Effector memory CD8-positive, alpha-beta T cell (primary cell): ENCODE results near the gene ALOX12.
"Not testable (repeated sequence)": the region's sequence is repeated elsewhere in the genome, so short reads cannot be mapped to it uniquely, and the experiment has no call there.

Source experiments
- ATAC-seq: fragments of 150-1000 bp; cut with Tn5 transposase; replicated peaks from 2 replicates; pipeline ENCODE4 v1.10.0; 2021; ENCODE audit warnings: mild to moderate bottlenecking, moderate library complexity
- DNase-seq, 3 experiments: peaks; one replicate each; pipeline ENCODE4 v3.0.0; 2021
- H3K27ac Mint-ChIP-seq, 2 donors: one replicate each; pipeline ENCODE4 v1.8.0; 2022; ENCODE audit warnings: mild to moderate bottlenecking in 2 of 2, mixed read lengths in 2 of 2, moderate library complexity in 2 of 2
- H3K27me3 Mint-ChIP-seq, 2 donors: one replicate each; pipeline ENCODE4 v1.8.0; 2022; ENCODE audit warnings: mixed read lengths in 2 of 2
- H3K36me3 Mint-ChIP-seq: one replicate; pipeline ENCODE4 v1.8.0; 2022; ENCODE audit warnings: mild to moderate bottlenecking, moderate library complexity, mixed read lengths; ENCODE audit not compliant: insufficient read depth
- H3K4me1 Mint-ChIP-seq, 2 donors: one replicate each; pipeline ENCODE4 v1.8.0; 2022; ENCODE audit warnings: low read depth in 2 of 2, mixed read lengths in 2 of 2
- H3K4me3 Mint-ChIP-seq, 2 donors: one replicate each; pipeline ENCODE4 v1.8.0; 2022; ENCODE audit warnings: mild to moderate bottlenecking in 2 of 2, mixed read lengths in 2 of 2, moderate library complexity in 2 of 2
- H3K9me3 Mint-ChIP-seq, 2 donors: one replicate each; pipeline ENCODE4 v1.8.0; 2022; ENCODE audit warnings: mixed read lengths in 2 of 2

Gene ALOX12

DNA sequence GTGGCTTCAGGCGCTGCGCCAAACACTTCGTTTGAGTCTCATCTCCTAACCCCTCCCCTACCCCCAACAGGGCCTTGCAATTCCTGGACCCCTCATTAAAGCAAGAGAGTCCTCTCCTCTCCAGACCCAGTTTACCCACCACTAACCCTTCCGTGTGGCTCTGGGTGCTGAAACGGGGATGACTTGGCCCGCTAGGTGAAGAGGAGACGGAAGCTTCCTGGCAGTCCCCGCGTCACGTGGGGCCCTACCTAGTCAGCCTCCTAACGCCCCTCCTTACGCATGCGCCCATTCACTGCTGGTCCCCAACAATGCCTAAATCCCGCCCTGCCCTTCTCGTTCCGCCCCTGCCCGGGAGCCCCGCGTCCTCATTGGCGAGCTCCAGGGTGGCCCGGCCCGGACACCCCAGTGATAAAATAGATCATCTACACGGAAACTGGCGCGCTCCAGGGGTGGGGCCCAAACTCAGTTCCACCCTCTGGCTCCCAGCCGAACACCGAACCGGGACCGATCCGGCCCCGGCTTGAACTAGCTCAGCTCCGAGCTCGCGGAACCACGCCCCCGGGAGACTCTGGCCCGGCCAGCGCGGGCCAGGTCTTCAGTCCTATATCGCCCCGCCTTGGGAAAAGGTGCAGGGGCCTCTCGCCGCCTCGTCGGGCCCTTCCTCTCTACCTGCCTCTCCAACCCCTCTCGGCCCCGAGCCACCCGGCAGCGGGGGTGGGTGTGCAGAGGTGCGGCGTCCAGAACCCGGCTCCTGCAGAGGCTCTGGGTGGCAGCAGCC, 39.9 kb downstream of the ALOX12 start, which contains the start of gene SLC16A13:
TSS of gene SLC16A13 (plus strand) at position 425 of the 778 bp plus-strand sequence. CDS start 368 bp downstream, outside the sequence.
- Mint-ChIP-seq H3K27ac (peak within 1 kb of the TSS; percentile 97 to 98), H3K4me1 (peaks cover 45 to 48% of the 10 kb centered on the region in 2 donors)
- peak; percentile 85 for ATAC-seq

DNA sequence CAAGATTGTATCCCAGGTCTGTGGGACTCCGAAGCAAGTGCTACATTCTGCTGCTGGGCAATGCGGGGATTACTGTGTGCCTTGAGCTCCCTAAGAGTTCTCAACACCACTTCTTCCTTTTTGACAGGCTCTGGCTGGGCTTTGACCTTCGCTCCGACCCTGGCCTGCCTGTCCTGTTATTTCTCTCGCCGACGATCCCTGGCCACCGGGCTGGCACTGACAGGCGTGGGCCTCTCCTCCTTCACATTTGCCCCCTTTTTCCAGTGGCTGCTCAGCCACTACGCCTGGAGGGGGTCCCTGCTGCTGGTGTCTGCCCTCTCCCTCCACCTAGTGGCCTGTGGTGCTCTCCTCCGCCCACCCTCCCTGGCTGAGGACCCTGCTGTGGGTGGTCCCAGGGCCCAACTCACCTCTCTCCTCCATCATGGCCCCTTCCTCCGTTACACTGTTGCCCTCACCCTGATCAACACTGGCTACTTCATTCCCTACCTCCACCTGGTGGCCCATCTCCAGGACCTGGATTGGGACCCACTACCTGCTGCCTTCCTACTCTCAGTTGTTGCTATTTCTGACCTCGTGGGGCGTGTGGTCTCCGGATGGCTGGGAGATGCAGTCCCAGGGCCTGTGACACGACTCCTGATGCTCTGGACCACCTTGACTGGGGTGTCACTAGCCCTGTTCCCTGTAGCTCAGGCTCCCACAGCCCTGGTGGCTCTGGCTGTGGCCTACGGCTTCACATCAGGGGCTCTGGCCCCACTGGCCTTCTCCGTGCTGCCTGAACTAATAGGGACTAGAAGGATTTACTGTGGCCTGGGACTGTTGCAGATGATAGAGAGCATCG, 42.4 kb downstream of the ALOX12 start:
- H3K27ac Mint-ChIP-seq, result peak overlapping the region in 1 of 2 donors; percentile 63
- H3K9me3 Mint-ChIP-seq, result no peaks in the 10 kb centered on the region
- peaks cover 28% of the 10 kb centered on the region for H3K36me3 Mint-ChIP-seq
- H3K4me1 Mint-ChIP-seq, result peaks cover 39 to 53% of the 10 kb centered on the region in 2 donors
- H3K4me3 Mint-ChIP-seq, result peak overlapping the region in 1 of 2 donors; percentile 40
- ATAC-seq (no peak), DNase-seq (no peak)
- no peaks in the 10 kb centered on the region for H3K27me3 Mint-ChIP-seq

More for the DNA sequence above, 39.9 kb downstream of the ALOX12 start, which contains the start of gene SLC16A13:
- Mint-ChIP-seq H3K9me3 (no peaks in the 10 kb centered on the region), H3K36me3 (peaks cover 17% of the 10 kb centered on the region), H3K27me3 (no peaks in the 10 kb centered on the region), H3K4me3 (peak within 1 kb of the TSS; percentile 91 to 92)
- DNase-seq, result peak; percentile 96 to 98 (median 96)

DNA sequence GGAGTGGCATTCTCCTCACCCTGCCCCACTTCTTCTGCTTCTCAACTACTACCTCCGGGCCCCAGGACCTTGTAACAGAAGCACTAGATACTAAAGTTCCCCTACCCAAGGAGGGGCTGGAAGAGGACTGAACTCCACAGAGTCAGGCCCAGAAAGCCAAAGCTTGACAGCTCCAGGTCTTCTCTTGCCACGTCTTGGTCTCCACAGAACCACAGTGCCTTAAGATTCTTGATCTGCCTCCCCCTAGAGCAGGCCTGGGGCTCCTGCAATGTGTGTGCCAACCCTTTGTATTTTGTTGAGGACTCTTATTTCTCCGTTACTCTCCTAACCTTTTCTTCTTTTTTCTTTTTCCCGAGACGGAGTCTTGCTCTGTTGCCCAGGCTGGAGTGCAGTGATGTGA, 44.0 kb downstream of the ALOX12 start:
- H3K4me1 Mint-ChIP-seq, result peaks cover 33 to 48% of the 10 kb centered on the region in 2 donors
- no peak for DNase-seq
- H3K36me3 Mint-ChIP-seq, result peaks cover 28% of the 10 kb centered on the region
- peak overlapping the region in 1 of 2 donors; percentile 37 for H3K4me3 Mint-ChIP-seq
- no peak for ATAC-seq
- H3K27ac Mint-ChIP-seq, result peak overlapping the region in 1 of 2 donors; percentile 81
- H3K27me3 Mint-ChIP-seq, result no peaks in the 10 kb centered on the region
- H3K9me3 Mint-ChIP-seq, result no peaks in the 10 kb centered on the region

DNA sequence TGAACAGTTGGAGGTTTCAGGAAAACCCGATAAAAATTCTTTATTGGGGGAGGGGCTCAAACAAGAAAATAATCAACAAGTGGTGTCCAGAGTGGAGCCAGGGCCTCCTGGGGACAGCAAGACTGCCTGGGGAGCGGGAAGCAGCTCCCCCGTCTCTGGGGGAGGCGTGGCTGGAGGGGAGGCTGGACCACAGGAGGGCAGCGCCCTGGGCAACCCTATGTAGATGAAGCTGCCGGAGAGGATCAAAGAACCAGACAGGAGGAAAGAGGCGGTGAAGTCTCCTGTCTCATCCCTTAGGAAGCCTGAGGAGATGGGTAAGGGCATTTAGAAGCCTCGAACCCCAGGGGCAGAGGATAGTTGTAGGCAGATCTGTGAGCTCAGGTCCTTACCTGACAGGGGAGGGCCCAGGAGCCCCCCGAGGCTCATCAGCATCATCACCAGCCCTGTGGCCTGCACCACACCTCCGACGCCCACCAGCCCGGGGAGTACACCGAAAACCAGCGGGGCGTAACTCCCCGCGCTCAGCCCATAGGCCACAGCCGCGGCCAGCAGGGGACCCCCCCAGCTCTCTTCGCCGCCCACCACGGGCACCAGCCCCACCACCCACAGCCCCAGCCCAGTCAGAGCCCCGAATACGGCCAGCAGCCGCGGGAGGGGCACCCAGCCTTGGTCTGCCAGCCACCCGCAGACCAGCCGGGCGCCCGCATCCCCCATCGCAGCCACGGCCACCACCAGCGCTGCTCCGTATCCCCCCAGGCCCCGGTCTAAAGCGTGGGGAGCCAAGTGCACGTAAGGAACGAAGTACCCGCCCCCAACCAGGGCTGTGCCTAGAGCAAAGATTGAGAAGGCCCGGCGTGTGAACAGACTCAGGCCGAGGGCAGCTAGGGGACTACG, 46.0 kb downstream of the ALOX12 start:
- DNase-seq, result peak; percentile 22 to 46 (median 23)
- Mint-ChIP-seq H3K9me3 (no peaks in the 10 kb centered on the region), H3K4me1 (peaks cover 27 to 40% of the 10 kb centered on the region in 2 donors), H3K27ac (peak overlapping the region; percentile 88 to 96), H3K36me3 (peaks cover 27% of the 10 kb centered on the region), H3K27me3 (no peaks in the 10 kb centered on the region), H3K4me3 (peak overlapping the region; percentile 82 to 83)
- peak; percentile 47 for ATAC-seq

DNA sequence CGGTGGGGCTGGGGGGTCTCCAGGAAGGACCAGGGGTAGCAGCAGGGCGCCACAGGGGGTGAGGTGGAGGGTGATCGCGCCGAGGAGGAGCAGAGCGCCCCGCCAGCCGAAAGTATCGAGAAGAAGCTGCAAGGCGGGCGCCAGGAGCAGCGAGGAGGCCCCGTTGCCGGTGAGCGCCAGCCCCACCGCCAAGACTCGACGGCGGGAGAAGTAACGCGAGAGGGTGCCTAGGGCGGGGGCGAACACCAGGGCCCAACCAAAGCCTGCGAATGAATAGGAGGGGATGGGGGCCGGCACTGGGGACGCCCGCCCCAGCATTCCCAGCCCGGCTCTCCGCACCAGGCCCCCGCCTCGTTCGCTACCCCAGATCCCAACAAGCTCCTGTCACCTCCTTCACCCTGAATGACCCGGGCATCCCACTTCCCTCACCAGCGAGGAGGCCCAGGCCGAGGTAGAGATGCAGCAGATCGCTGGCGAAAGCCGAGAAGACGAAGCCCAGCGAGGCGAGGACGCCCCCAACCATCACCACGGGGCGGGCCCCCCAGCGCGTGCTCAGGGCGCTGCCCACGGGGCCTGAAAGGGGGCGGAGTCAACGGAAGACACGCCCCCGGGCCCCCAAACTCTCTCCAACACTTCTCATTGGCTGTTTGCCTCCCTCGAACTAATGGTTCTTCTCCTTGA, 46.8 kb downstream of the ALOX12 start:
- peaks cover 26 to 44% of the 10 kb centered on the region in 2 donors for H3K4me1 Mint-ChIP-seq
- no peaks in the 10 kb centered on the region for H3K9me3 Mint-ChIP-seq
- H3K36me3 Mint-ChIP-seq, result peaks cover 27% of the 10 kb centered on the region
- DNase-seq (peak; percentile 25 to 49 (median 33)), ATAC-seq (peak; percentile 43)
- H3K4me3 Mint-ChIP-seq, result peak overlapping the region; percentile 82 to 83
- H3K27me3 Mint-ChIP-seq, result no peaks in the 10 kb centered on the region
- H3K27ac Mint-ChIP-seq, result peak overlapping the region; percentile 88 to 96

DNA sequence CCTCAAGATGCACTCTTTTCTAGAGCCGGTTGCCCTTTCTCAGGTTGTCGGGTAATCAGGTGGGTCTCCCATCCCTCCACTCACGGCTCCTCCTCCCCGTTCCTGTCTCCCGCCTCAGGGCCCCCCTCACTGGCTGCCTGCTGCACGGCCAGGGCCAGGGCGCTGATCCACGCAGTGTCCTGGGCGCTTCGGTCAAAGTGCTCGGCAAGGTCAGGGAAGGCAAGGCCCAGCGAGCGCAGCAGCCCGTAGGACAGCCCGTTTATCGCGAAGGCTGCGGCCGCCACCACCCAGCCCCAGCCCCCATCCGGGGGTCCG, 47.3 kb downstream of the ALOX12 start:
- Mint-ChIP-seq H3K27me3 (no peaks in the 10 kb centered on the region), H3K27ac (peak overlapping the region; percentile 88 to 96), H3K4me3 (peak overlapping the region; percentile 82 to 83), H3K9me3 (no peaks in the 10 kb centered on the region), H3K4me1 (peaks cover 26 to 45% of the 10 kb centered on the region in 2 donors), H3K36me3 (peaks cover 27% of the 10 kb centered on the region)
- ATAC-seq (no peak), DNase-seq (no peak)

DNA sequence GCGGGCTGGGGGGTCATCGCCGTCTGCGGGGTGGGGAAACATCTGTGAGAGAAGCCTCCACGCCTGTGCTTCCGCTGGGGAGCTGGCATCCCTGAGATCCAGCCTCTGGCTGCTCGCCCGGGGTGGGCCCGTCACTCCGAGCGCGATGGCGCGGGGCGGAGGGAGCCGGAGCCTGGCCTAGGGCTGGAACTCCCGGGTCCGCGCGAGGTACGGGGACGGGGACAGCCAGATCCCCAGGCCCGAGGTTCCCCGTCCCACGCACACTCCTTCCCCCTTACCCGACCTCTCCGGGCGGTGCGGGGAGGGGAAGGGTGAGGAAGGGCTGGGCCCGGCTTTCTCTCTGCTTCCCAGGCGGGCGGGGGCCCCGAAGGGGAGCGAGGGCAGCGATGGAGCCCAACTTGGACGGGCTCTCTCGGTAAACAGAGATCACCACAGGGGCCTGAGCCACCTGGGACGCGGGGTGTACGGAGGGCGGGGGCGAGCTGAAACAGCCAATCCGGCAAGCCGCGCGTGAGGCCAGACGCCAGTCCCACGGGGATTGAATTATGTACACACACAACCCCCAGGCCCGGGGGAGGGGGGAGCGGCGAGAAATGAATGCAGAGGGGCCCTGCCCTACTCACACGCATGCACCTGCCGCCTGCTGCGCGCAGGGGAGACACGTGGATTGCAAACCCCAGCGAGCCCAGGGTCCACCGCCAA, 47.8 kb downstream of the ALOX12 start, which contains the start of gene SLC16A11:
TSS of gene SLC16A11 (minus strand) at position 596 of the 702 bp plus-strand sequence. CDS start at position 17, 579 bp downstream.
- Mint-ChIP-seq H3K4me3 (peak within 1 kb of the TSS; percentile 82 to 83), H3K27ac (peak within 1 kb of the TSS; percentile 88 to 96), H3K36me3 (peaks cover 28% of the 10 kb centered on the region), H3K9me3 (no peaks in the 10 kb centered on the region), H3K4me1 (peaks cover 22 to 40% of the 10 kb centered on the region in 2 donors), H3K27me3 (no peaks in the 10 kb centered on the region)
- ATAC-seq (no peak), DNase-seq (peak in 2 of 3 experiments; percentile 7 to 11)

DNA sequence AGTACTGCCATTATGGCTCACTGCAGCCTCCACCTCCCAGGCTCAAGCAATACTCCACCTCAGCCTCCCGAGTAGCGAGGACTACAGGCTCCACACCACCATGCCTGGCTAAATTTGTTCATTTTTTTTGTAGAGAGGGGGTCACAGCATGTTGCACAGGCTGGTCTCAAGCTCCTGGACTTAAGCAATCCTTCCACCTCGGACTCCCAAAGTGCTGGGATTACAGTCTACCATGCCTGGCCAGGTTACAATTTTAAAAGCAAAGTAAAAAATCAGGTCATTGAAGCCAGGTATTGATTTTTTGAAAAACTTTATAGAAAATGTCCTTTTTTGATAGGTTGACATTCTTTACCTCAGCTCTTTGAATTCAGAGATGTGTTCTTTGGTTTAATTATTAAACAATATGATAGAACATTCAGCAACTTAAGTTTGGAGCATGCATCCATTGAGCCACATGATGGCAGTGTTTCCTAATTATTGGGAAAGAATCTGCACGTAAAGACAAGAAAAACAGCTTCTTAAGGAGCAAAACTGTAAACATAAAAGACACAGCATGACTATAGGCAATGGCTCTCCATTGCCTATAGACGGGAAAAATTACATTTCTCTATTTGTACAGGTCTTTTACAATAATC, 49.8 kb downstream of the ALOX12 start:
- Mint-ChIP-seq H3K27me3 (no peaks in the 10 kb centered on the region), H3K27ac (peak overlapping the region; percentile 88 to 92), H3K36me3 (peaks cover 26% of the 10 kb centered on the region), H3K9me3 (no peaks in the 10 kb centered on the region), H3K4me1 (peaks cover 18 to 33% of the 10 kb centered on the region in 2 donors), H3K4me3 (peak overlapping the region; percentile 80 to 81)
- ATAC-seq (peak; percentile 42), DNase-seq (peak; percentile 55 to 68 (median 55))

DNA sequence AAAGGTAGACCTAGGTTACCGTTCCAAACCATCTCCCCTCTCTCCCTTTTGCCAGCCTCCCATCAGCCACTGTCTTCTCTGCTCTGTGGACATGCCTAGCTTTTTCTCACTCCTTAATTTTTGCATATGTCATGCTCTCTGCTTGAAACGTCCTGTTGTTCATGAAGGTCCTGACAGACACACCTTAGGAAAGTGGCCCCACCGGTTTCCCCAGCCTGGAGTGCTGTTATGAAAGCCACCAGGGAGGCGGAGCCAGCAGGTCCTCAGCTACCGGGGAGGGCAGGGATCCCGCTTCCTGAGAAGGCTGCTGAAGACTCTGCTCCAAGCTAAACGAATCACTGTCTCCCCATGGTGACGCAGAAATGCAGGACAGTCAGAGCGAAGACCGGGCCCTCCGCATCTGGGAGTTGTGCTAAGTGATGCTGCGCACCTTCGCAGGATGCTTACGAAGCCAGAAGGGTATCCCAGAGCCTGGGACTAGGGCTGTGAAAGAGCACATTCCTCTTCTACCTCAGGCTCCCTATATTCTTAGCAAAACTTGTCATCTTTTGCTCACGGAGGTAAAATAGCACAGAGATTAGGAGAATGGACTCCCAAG, 50.4 kb downstream of the ALOX12 start:
- Mint-ChIP-seq H3K4me1 (peaks cover 18 to 33% of the 10 kb centered on the region in 2 donors), H3K27ac (peak overlapping the region; percentile 88 to 92)

DNA sequence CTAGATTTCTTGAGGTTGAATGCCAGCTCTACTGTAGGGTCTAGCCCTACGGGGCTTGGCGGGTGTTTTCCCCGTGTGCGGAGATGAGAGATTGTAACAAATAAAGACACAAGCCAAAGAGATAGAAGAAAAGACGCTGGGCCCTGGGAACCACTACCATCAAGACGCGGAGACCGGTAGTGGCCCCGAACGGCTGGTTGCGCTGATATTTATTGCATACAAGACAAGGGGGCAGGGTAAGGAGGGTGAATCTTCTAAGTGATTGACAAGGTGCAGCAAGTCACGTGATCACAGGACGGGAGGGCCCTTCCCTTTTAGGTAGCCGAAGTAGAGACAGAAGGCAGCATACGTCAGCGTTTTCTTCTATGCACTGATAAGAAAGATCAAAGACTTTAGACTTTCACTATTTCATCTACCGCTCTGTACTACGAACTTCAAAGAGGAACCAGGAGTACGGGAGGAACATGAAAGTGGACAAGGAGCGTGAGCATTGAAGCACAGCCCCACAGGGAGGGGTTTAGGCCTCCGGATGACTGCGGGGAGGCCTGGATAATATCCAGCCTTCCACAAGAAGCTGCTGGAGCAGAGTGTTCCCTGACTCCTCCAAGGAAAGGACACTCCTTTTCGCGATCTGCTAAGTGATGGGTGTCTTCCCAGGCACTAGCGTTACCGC, 51.0 kb downstream of the ALOX12 start:
- not testable (repeated sequence) for H3K9me3 Mint-ChIP-seq, H3K27me3 Mint-ChIP-seq
- Mint-ChIP-seq H3K4me1 (peaks cover 18 to 28% of the 10 kb centered on the region in 2 donors), H3K36me3 (peaks cover 25% of the 10 kb centered on the region), H3K4me3 (peak overlapping the region; percentile 80 to 81), H3K27ac (peak overlapping the region; percentile 88 to 92)
- ATAC-seq, result peak; percentile 36
- DNase-seq, result peak; percentile 59 to 69 (median 62)

More for the DNA sequence above, 50.4 kb downstream of the ALOX12 start:
- ATAC-seq, result peak; percentile 16
- peaks cover 28% of the 10 kb centered on the region for H3K36me3 Mint-ChIP-seq
- peak; percentile 4 to 28 (median 5) for DNase-seq
- no peaks in the 10 kb centered on the region for H3K27me3 Mint-ChIP-seq
- peak overlapping the region; percentile 80 to 81 for H3K4me3 Mint-ChIP-seq
- H3K9me3 Mint-ChIP-seq, result no peaks in the 10 kb centered on the region

DNA sequence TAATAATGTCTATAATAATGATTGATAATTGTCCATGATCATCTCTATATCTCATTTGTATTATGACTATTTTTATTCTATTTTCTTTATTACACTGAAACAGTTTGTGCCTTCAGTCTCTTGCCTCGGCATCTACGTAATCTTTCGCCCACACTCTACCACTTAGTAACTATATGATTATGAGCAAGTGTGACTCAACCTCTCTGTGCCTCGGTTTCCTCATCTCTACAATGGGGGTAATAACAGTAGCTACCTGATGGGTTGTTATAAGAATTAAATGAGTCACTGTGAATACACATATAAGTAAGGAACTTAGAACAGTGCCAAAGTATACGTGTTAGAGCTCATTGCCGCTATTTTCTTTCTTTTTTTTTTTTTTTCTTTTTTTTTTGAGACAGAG, 51.7 kb downstream of the ALOX12 start:
- H3K4me3 Mint-ChIP-seq, result peak overlapping the region; percentile 80 to 81
- H3K27ac Mint-ChIP-seq, result peak overlapping the region; percentile 88 to 92
- H3K9me3 Mint-ChIP-seq, result no peaks in the 10 kb centered on the region
- peaks cover 20% of the 10 kb centered on the region for H3K36me3 Mint-ChIP-seq
- ATAC-seq (no peak), DNase-seq (no peak)
- no peaks in the 10 kb centered on the region for H3K27me3 Mint-ChIP-seq
- peaks cover 18 to 26% of the 10 kb centered on the region in 2 donors for H3K4me1 Mint-ChIP-seq
